Astrocyte (in vitro differentiated cells and primary cell): Measurements from ENCODE around the gene CNP. TPM values are rescaled to one million over a fixed set of nuclear protein-coding genes. Genes with fewer than 3 reads are reported as not detected.
A peak's percentile ranks its signal among the peaks of the same experiment; 100 is the strongest.

ENCODE experiments used
- DNase-seq: peaks from one replicate; pipeline ENCODE4 v3.0.0-alpha.2; 2010; ENCODE audit warnings: low read depth
- FAIRE-seq: peaks from 2 replicates; lab custom pipeline; 2011; peaks lifted over from hg19 to GRCh38; lab: Jason Lieb, UNC
- H2AFZ ChIP-seq: 2 replicates; pipeline ENCODE4 v1.6.0; 2012; ENCODE audit warnings: low read depth, low read length, inconsistent platforms
- H3K27ac ChIP-seq: 2 replicates; pipeline ENCODE4 v1.5.1; 2011; ENCODE audit warnings: low read depth, low read length, inconsistent platforms
- H3K27me3 ChIP-seq: 2 replicates; pipeline ENCODE4 v1.6.0; 2011; ENCODE audit warnings: low read length, inconsistent platforms; ENCODE audit not compliant: insufficient read depth
- H3K36me3 ChIP-seq: 2 replicates; pipeline ENCODE4 v1.5.1; 2011; ENCODE audit warnings: low read length, inconsistent platforms; ENCODE audit not compliant: insufficient read depth
- H3K4me1 ChIP-seq: 2 replicates; pipeline ENCODE4 v1.5.1; 2011; ENCODE audit warnings: low read length, inconsistent platforms; ENCODE audit not compliant: insufficient read depth
- H3K4me2 ChIP-seq: 2 replicates; pipeline ENCODE4 v1.6.0; 2012; ENCODE audit warnings: low read length, inconsistent platforms
- H3K4me3 ChIP-seq: 2 replicates; pipeline ENCODE4 v1.5.1; 2011; ENCODE audit warnings: low read depth, mild to moderate bottlenecking, low read length, inconsistent platforms; ENCODE audit not compliant: insufficient read depth
- H3K79me2 ChIP-seq: 2 replicates; pipeline ENCODE4 v1.6.0; 2012; ENCODE audit warnings: mild to moderate bottlenecking, low read length, inconsistent platforms; ENCODE audit not compliant: insufficient read depth
- H3K9ac ChIP-seq: 2 replicates; pipeline ENCODE4 v1.6.0; 2012; ENCODE audit warnings: mild to moderate bottlenecking, low read length, inconsistent platforms
- H3K9me3 ChIP-seq: 2 replicates; pipeline ENCODE4 v1.5.1; 2012; ENCODE audit warnings: low read depth, mild to moderate bottlenecking, low read length, inconsistent platforms; ENCODE audit not compliant: insufficient read depth
- H4K20me1 ChIP-seq: 2 replicates; pipeline ENCODE4 v1.6.0; 2012; ENCODE audit warnings: low read length, inconsistent platforms; ENCODE audit not compliant: insufficient read depth
- H3K27ac Mint-ChIP-seq: one replicate; pipeline ENCODE4 v1.8.0; 2021; ENCODE audit warnings: mild to moderate bottlenecking, mixed read lengths; ENCODE audit not compliant: unreplicated experiment
- H3K27me3 Mint-ChIP-seq: one replicate; pipeline ENCODE4 v1.8.0; 2021; ENCODE audit warnings: low read depth, mixed read lengths; ENCODE audit not compliant: unreplicated experiment
- H3K36me3 Mint-ChIP-seq: one replicate; pipeline ENCODE4 v1.8.0; 2021; ENCODE audit warnings: low read depth, mixed read lengths; ENCODE audit not compliant: unreplicated experiment
- H3K4me1 Mint-ChIP-seq: one replicate; pipeline ENCODE4 v1.8.0; 2021; ENCODE audit warnings: low read depth, mixed read lengths; ENCODE audit not compliant: unreplicated experiment
- H3K4me3 Mint-ChIP-seq: one replicate; pipeline ENCODE4 v1.8.0; 2021; ENCODE audit warnings: mild to moderate bottlenecking, moderate library complexity, mixed read lengths; ENCODE audit not compliant: unreplicated experiment
- H3K9me3 Mint-ChIP-seq: one replicate; pipeline ENCODE4 v1.8.0; 2021; ENCODE audit warnings: mild to moderate bottlenecking, mixed read lengths; ENCODE audit not compliant: unreplicated experiment
- CTCF ChIP-seq: IDR thresholded peaks from 2 replicates; pipeline ENCODE4 v1.5.1; 2011; ENCODE audit warnings: low read depth, mild to moderate bottlenecking, inconsistent platforms, low read length, moderate library complexity; ENCODE audit not compliant: insufficient read depth
- EZH2 ChIP-seq: IDR thresholded peaks from 2 replicates; pipeline ENCODE4 v1.6.1; 2012; ENCODE audit warnings: mild to moderate bottlenecking, low read length, inconsistent platforms; ENCODE audit not compliant: insufficient read depth
- total RNA-seq: library from RNA; stranded (reverse); gene quantifications from 2 replicates; pipeline ENCODE4 v1.2.1, GENCODE V29; 2021

Gene CNP
- total RNA-seq, 1 donor from 2014 or later, result 169 TPM

- H4K20me1 ChIP-seq, result peaks cover 53% of the 10 kb centered on the region
- no peak overlapping the region for H3K27ac Mint-ChIP-seq
- no peak overlapping the region for H3K27ac ChIP-seq
- no peak overlapping the region for H3K4me3 ChIP-seq
- TF ChIP-seq CTCF (no peak), EZH2 (no peak)
- FAIRE-seq (no peak), DNase-seq (no peak)
- H3K36me3 Mint-ChIP-seq, result peaks cover 26% of the 10 kb centered on the region
- peaks cover 57% of the 10 kb centered on the region for H3K79me2 ChIP-seq
- peaks cover 23% of the 10 kb centered on the region for H3K4me1 ChIP-seq
- peak overlapping the region; percentile 86 for H3K4me2 ChIP-seq
- H3K4me3 Mint-ChIP-seq, result peak overlapping the region; percentile 89
- no peaks in the 10 kb centered on the region for H3K9me3 Mint-ChIP-seq
- H2AFZ ChIP-seq, result no peak overlapping the region
- H3K36me3 ChIP-seq, result peaks cover 11% of the 10 kb centered on the region
- peaks cover 17% of the 10 kb centered on the region for H3K4me1 Mint-ChIP-seq
- H3K27me3 Mint-ChIP-seq, result no peaks in the 10 kb centered on the region
- no peaks in the 10 kb centered on the region for H3K9me3 ChIP-seq
- H3K9ac ChIP-seq, result no peak overlapping the region
- H3K27me3 ChIP-seq, result no peaks in the 10 kb centered on the region
Observed at GRCh38 chr17:41968676-41969075, 2.1 kb downstream of the CNP start.

GRCh38 chr17:41970901-41971331, 4.3 kb downstream of the CNP start:
- Mint-ChIP-seq H3K27me3 (no peaks in the 10 kb centered on the region), H3K4me1 (peaks cover 14% of the 10 kb centered on the region), H3K27ac (no peak overlapping the region), H3K4me3 (no peak overlapping the region), H3K36me3 (peaks cover 30% of the 10 kb centered on the region), H3K9me3 (no peaks in the 10 kb centered on the region)
- Histone ChIP-seq H3K9ac (no peak overlapping the region), H3K4me3 (no peak overlapping the region), H3K4me1 (peaks cover 18% of the 10 kb centered on the region), H2AFZ (no peak overlapping the region), H4K20me1 (peaks cover 76% of the 10 kb centered on the region), H3K27ac (no peak overlapping the region), H3K4me2 (no peak overlapping the region), H3K27me3 (no peaks in the 10 kb centered on the region), H3K9me3 (no peaks in the 10 kb centered on the region), H3K79me2 (peaks cover 62% of the 10 kb centered on the region), H3K36me3 (peaks cover 28% of the 10 kb centered on the region)
- no peak for TF ChIP-seq CTCF
- TF ChIP-seq EZH2, result no peak
- DNase-seq (no peak), FAIRE-seq (no peak)

GRCh38 chr17:41971721-41972523, 5.3 kb downstream of the CNP start:
- peaks cover 36% of the 10 kb centered on the region for H3K36me3 Mint-ChIP-seq
- FAIRE-seq (no peak), DNase-seq (no peak)
- Histone ChIP-seq H3K79me2 (peaks cover 58% of the 10 kb centered on the region), H3K4me1 (peaks cover 16% of the 10 kb centered on the region), H3K9ac (no peak overlapping the region), H3K27ac (no peak overlapping the region), H4K20me1 (peaks cover 77% of the 10 kb centered on the region), H2AFZ (no peak overlapping the region), H3K9me3 (no peaks in the 10 kb centered on the region), H3K27me3 (no peaks in the 10 kb centered on the region), H3K36me3 (peaks cover 35% of the 10 kb centered on the region), H3K4me3 (no peak overlapping the region), H3K4me2 (no peak overlapping the region)
- no peak overlapping the region for H3K27ac Mint-ChIP-seq
- TF ChIP-seq EZH2, result no peak
- no peak for TF ChIP-seq CTCF
- H3K27me3 Mint-ChIP-seq, result no peaks in the 10 kb centered on the region
- no peak overlapping the region for H3K4me3 Mint-ChIP-seq
- H3K4me1 Mint-ChIP-seq, result peaks cover 14% of the 10 kb centered on the region
- H3K9me3 Mint-ChIP-seq, result no peaks in the 10 kb centered on the region
